ENCODE results near the gene DENND1B.

Gene DENND1B

DNA sequence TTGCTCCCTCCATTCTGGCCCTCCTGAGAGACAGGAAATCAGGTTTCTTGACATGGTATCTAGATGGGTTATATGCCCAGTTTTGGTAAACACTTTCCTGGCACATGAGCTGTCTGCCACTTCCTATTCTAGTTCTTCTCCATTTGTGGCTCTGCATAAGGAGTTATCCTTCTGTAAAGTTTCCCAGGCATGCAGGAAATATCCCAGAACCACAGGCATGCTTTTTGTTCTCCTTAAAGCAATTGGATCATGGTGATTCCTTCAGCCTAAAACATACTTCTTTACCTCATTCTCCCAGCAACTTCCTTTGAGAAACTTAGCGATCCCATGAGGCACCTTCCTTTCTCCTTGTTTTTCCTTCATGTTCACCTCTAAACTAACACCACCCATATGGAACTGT is 307.4 kb downstream of the DENND1B start:
- DNase-seq (ENCODE audit: low read depth) = no peak

DNA sequence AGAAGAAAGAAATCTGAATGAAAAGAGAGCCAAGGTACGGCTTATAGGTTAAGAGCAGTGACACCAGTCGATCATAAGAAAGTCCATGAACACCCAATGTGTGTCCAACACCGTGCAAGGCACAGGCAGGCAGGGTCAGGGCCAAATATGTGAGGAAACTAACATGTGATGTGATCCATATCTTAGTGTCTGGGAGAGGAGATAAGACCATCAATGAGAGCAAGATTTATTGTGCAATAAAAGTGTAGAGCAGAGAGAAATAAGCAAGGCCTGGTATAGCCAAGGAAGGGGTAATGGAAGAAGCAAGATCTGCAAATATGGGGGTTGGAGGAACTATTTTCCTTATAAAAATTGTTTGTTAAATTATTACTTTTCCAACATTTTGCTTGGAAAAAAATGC is 308.5 kb downstream of the DENND1B start:
- no peak for DNase-seq (ENCODE audit: low read depth)

GRCh38 chr1:197465528-197466327 is 309.6 kb downstream of the DENND1B start:
- DNase-seq (ENCODE audit: low read depth) = no peak

DNA sequence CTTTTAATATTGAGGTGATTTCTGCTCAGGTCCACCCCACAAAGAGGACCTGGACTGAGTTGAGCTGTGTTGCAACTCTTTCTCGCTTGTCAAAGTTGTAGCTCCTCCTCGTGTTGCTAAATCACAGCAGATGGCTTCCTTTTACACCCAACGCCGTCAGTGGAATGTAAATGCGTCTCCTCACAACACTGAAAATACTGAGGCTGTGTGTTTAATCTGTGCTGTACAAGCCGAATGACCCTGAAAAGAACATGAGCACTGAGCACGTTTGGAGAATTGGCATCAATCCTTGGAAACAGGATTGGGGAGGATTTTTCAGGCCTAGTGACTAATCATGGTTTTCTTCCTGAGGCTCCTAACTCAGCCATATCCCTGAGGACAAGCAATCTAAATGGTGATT is 311.2 kb downstream of the DENND1B start:
- no peak for DNase-seq (ENCODE audit: low read depth)

GRCh38 chr1:197463142-197463541 is 312.1 kb downstream of the DENND1B start:
- DNase-seq (ENCODE audit: low read depth) = no peak

DNA sequence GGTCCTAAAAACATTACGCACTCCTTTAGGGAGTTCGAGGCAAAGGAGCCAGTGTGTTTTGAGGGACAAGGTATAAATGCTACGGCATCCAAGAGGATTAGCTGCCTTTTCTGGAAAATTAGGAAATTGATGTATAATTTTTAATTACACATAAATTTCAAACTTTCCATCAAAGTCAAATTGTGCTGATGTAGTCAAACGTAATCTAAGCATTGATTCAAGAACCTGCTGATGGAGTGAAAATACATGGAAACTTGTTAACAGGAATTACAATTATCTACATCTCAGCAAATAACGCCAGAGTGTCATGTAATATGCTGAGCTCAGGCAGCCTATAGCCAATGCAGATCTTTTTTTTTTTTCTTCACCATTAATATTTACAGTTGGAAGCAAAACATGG is 312.7 kb downstream of the DENND1B start:
- no peak for DNase-seq (ENCODE audit: low read depth)

Measured in HS-27A (cell line).